BLaER1 treated with 17β-estradiol and CSF1 and Interleukin-3, amounts not matched to agents 10 nM and 100 nM (cell line): ENCODE data around the gene PIH1D2.
A peak's percentile ranks its signal among the peaks of the same experiment; 100 is the strongest.
"Not testable (repeated sequence)": the region's sequence is repeated elsewhere in the genome, so short reads cannot be mapped to it uniquely, and the experiment has no call there.

Experiments used
- H3K27ac ChIP-seq, 11 experiments: shearing (Covaris generic); formaldehyde crosslinking; 2 replicates each; pipeline ENCODE4 v1.8.1; 2022
- H3K27me3 ChIP-seq, 11 experiments: shearing (Covaris generic); formaldehyde crosslinking; 2 replicates each; pipeline ENCODE4 v1.8.1; 2022
- H3K36me3 ChIP-seq, 11 experiments: shearing (Covaris generic); formaldehyde crosslinking; 2 replicates each; pipeline ENCODE4 v1.8.1; 2022
- H3K4me1 ChIP-seq, 10 experiments: shearing (Covaris generic); formaldehyde crosslinking; 2 replicates each; pipeline ENCODE4 v1.8.1; 2022
- H3K4me2 ChIP-seq, 11 experiments: shearing (Covaris generic); formaldehyde crosslinking; 2 replicates each; pipeline ENCODE4 v1.8.1; 2022
- H3K4me3 ChIP-seq, 10 experiments: shearing (Covaris generic); formaldehyde crosslinking; 2 replicates each; pipeline ENCODE4 v1.8.1; 2022
- H3K9ac ChIP-seq, 11 experiments: shearing (Covaris generic); formaldehyde crosslinking; 2 replicates each; pipeline ENCODE4 v1.8.1; 2022
- H3K9me3 ChIP-seq, 11 experiments: shearing (Covaris generic); formaldehyde crosslinking; replicated peaks in 1 of 11; 2 replicates each; pipeline ENCODE4 v1.8.1; 2022
- H4K20me1 ChIP-seq, 11 experiments: shearing (Covaris generic); formaldehyde crosslinking; 2 replicates each; pipeline ENCODE4 v1.8.1; 2022
- Cebpa-rat ChIP-seq, 11 experiments: shearing (Covaris generic); IDR thresholded peaks; 2 replicates each; pipeline ENCODE4 v1.8.1; 2022

Gene PIH1D2

GRCh38 chr11:112085822-112086421 is 12.1 kb upstream of the PIH1D2 start:
- H3K4me1 ChIP-seq: peaks cover 27 to 72% (median 34%) of the 10 kb centered on the region in 10 experiments
- no peaks in the 10 kb centered on the region for H3K9me3 ChIP-seq
- peak overlapping the region; percentile 84 to 96 (median 90) for H3K9ac ChIP-seq
- peak overlapping the region; percentile 82 to 99 (median 88) for H3K4me2 ChIP-seq
- H4K20me1 ChIP-seq: peaks cover 0 to 35% (median 14%) of the 10 kb centered on the region in 11 experiments; a peak in 13 of 22 replicates
- no peaks in the 10 kb centered on the region for H3K27me3 ChIP-seq
- no peak for TF ChIP-seq Cebpa-rat (IDR thresholded peaks at IDR 0.05)
- H3K4me3 ChIP-seq: peak overlapping the region; percentile 76 to 95 (median 85)
- peaks cover 76 to 82% (median 79%) of the 10 kb centered on the region in 11 experiments for H3K36me3 ChIP-seq
- peak overlapping the region; percentile 78 to 96 (median 88) for H3K27ac ChIP-seq

GRCh38 chr11:112082729-112083128 is 8.9 kb upstream of the PIH1D2 start:
- Histone ChIP-seq H3K4me3 (no peak overlapping the region), H3K36me3 (peaks cover 76 to 82% (median 79%) of the 10 kb centered on the region in 11 experiments), H3K4me2 (peak overlapping the region in 2 of 11 experiments; percentile 26 to 52; a peak in 2 of 22 replicates), H3K4me1 (peaks cover 15 to 54% (median 16%) of the 10 kb centered on the region in 10 experiments), H3K27ac (peak overlapping the region in 4 of 11 experiments; percentile 17 to 53 (median 45); a peak in 6 of 22 replicates), H3K9me3 (no peaks in the 10 kb centered on the region), H3K27me3 (no peaks in the 10 kb centered on the region), H3K9ac (peak overlapping the region in 5 of 11 experiments; percentile 0 to 60 (median 16); a peak in 3 of 22 replicates), H4K20me1 (peaks cover 0 to 35% (median 10%) of the 10 kb centered on the region in 11 experiments; a peak in 8 of 22 replicates)
- no peak for TF ChIP-seq Cebpa-rat (IDR thresholded peaks at IDR 0.05)

GRCh38 chr11:112062923-112063322 is 10.9 kb downstream of the PIH1D2 start:
- Histone ChIP-seq H3K27me3 (no peaks in the 10 kb centered on the region), H3K36me3 (peaks cover 47 to 68% (median 54%) of the 10 kb centered on the region in 11 experiments)
- TF ChIP-seq Cebpa-rat (IDR thresholded peaks at IDR 0.05): no peak

GRCh38 chr11:112058103-112058502 is 15.7 kb downstream of the PIH1D2 start:
- H3K9ac ChIP-seq: no peak overlapping the region
- no peak for TF ChIP-seq Cebpa-rat (IDR thresholded peaks at IDR 0.05)
- H3K36me3 ChIP-seq: peaks cover 84 to 97% (median 94%) of the 10 kb centered on the region in 11 experiments

More at GRCh38 chr11:112062923-112063322, 10.9 kb downstream of the PIH1D2 start:
- H3K4me1 ChIP-seq: no peaks in the 10 kb centered on the region
- H3K9me3 ChIP-seq: no peaks in the 10 kb centered on the region
- H3K4me3 ChIP-seq: no peak overlapping the region
- no peak overlapping the region for H3K4me2 ChIP-seq
- no peak overlapping the region for H3K27ac ChIP-seq
- no peak overlapping the region for H3K9ac ChIP-seq
- H4K20me1 ChIP-seq: no peaks in the 10 kb centered on the region

GRCh38 chr11:112057170-112057569 is 16.6 kb downstream of the PIH1D2 start:
- Histone ChIP-seq H3K4me3 (no peak overlapping the region), H3K9me3 (no peaks in the 10 kb centered on the region), H3K4me2 (no peak overlapping the region), H3K27me3 (no peaks in the 10 kb centered on the region), H3K27ac (no peak overlapping the region), H3K4me1 (peaks cover 0 to 5% (median 0%) of the 10 kb centered on the region in 10 experiments; a peak in 1 of 20 replicates), H3K9ac (no peak overlapping the region), H3K36me3 (peaks cover 84 to 97% (median 95%) of the 10 kb centered on the region in 11 experiments), H4K20me1 (no peaks in the 10 kb centered on the region)
- TF ChIP-seq Cebpa-rat (IDR thresholded peaks at IDR 0.05): no peak

More at GRCh38 chr11:112058103-112058502, 15.7 kb downstream of the PIH1D2 start:
- Histone ChIP-seq H3K27ac (no peak overlapping the region), H3K4me1 (peaks cover 0 to 5% (median 0%) of the 10 kb centered on the region in 10 experiments; a peak in 1 of 20 replicates), H3K4me2 (no peak overlapping the region), H3K27me3 (no peaks in the 10 kb centered on the region), H3K9me3 (no peaks in the 10 kb centered on the region), H3K4me3 (no peak overlapping the region), H4K20me1 (no peaks in the 10 kb centered on the region)

GRCh38 chr11:112051768-112052167 is 22.0 kb downstream of the PIH1D2 start:
- Histone ChIP-seq H3K4me3 (no peak overlapping the region), H4K20me1 (no peaks in the 10 kb centered on the region; a peak in 1 of 22 replicates), H3K4me2 (peak overlapping the region in 2 of 11 experiments; percentile 66 to 72; a peak in 3 of 22 replicates), H3K4me1 (peaks cover 0 to 47% (median 10%) of the 10 kb centered on the region in 10 experiments; a peak in 14 of 20 replicates), H3K9ac (0 out of 22 replicates have a peak overlapping the region, but pooled peaks of 1 of the 11 experiments have one; percentile 50), H3K9me3 (peaks cover 0 to 11% (median 7%) of the 10 kb centered on the region in 11 experiments; a peak in 11 of 22 replicates), H3K36me3 (peaks cover 59 to 100% (median 96%) of the 10 kb centered on the region in 11 experiments), H3K27me3 (no peaks in the 10 kb centered on the region), H3K27ac (peak overlapping the region in 3 of 11 experiments; percentile 21 to 65 (median 26); a peak in 4 of 22 replicates)
- TF ChIP-seq Cebpa-rat (IDR thresholded peaks at IDR 0.05): no peak

GRCh38 chr11:112050721-112051120 is 23.1 kb downstream of the PIH1D2 start:
- H3K27ac ChIP-seq: peak overlapping the region in 3 of 11 experiments; percentile 15 to 65 (median 39); a peak in 5 of 22 replicates
- no peak overlapping the region for H3K4me3 ChIP-seq
- no peaks in the 10 kb centered on the region; a peak in 1 of 22 replicates for H4K20me1 ChIP-seq
- H3K36me3 ChIP-seq: peaks cover 58 to 100% (median 94%) of the 10 kb centered on the region in 11 experiments
- peaks cover 0 to 13% (median 8%) of the 10 kb centered on the region in 11 experiments; a peak in 11 of 22 replicates for H3K9me3 ChIP-seq
- peak overlapping the region in 2 of 11 experiments; percentile 66 to 72; a peak in 4 of 22 replicates for H3K4me2 ChIP-seq
- peaks cover 0 to 47% (median 10%) of the 10 kb centered on the region in 10 experiments; a peak in 14 of 20 replicates for H3K4me1 ChIP-seq
- no peak for TF ChIP-seq Cebpa-rat (IDR thresholded peaks at IDR 0.05)
- no peaks in the 10 kb centered on the region for H3K27me3 ChIP-seq
- peak overlapping the region in 1 of 11 experiments; percentile 50; a peak in 1 of 22 replicates for H3K9ac ChIP-seq

GRCh38 chr11:112049777-112050176 is 24.0 kb downstream of the PIH1D2 start:
- Histone ChIP-seq H3K4me1 (peaks cover 0 to 46% (median 10%) of the 10 kb centered on the region in 10 experiments; a peak in 14 of 20 replicates), H3K4me3 (no peak overlapping the region), H3K27ac (no peak overlapping the region), H3K4me2 (peak overlapping the region in 1 of 11 experiments; percentile 72; a peak in 2 of 22 replicates), H4K20me1 (no peaks in the 10 kb centered on the region; a peak in 1 of 22 replicates), H3K9ac (no peak overlapping the region), H3K9me3 (peaks cover 0 to 13% (median 8%) of the 10 kb centered on the region in 11 experiments; a peak in 12 of 22 replicates), H3K36me3 (peaks cover 62 to 100% (median 96%) of the 10 kb centered on the region in 11 experiments), H3K27me3 (no peaks in the 10 kb centered on the region)
- no peak for TF ChIP-seq Cebpa-rat (IDR thresholded peaks at IDR 0.05)

GRCh38 chr11:112048256-112048655 is 25.6 kb downstream of the PIH1D2 start:
- H3K27ac ChIP-seq: peak overlapping the region in 4 of 11 experiments; percentile 18 to 50 (median 44); a peak in 6 of 22 replicates
- not testable (repeated sequence) for H3K9ac ChIP-seq, H3K4me3 ChIP-seq, H3K27me3 ChIP-seq, H4K20me1 ChIP-seq
- peaks cover 0 to 42% (median 10%) of the 10 kb centered on the region in 10 experiments; a peak in 14 of 20 replicates for H3K4me1 ChIP-seq
- peaks cover 0 to 13% (median 8%) of the 10 kb centered on the region in 11 experiments; a peak in 12 of 22 replicates for H3K9me3 ChIP-seq
- H3K4me2 ChIP-seq: peak overlapping the region in 5 of 11 experiments; percentile 46 to 78 (median 63); a peak in 8 of 22 replicates
- peaks cover 55 to 100% (median 96%) of the 10 kb centered on the region in 11 experiments for H3K36me3 ChIP-seq

- not testable (repeated sequence) for H3K27ac ChIP-seq, H3K9ac ChIP-seq, H3K27me3 ChIP-seq, H3K4me3 ChIP-seq, H3K4me2 ChIP-seq, H4K20me1 ChIP-seq
- Histone ChIP-seq H3K4me1 (peaks cover 0 to 42% (median 12%) of the 10 kb centered on the region in 10 experiments; a peak in 14 of 20 replicates), H3K9me3 (peaks cover 0 to 13% (median 8%) of the 10 kb centered on the region in 11 experiments; a peak in 12 of 22 replicates), H3K36me3 (peaks cover 52 to 100% (median 94%) of the 10 kb centered on the region in 11 experiments)
Measured at GRCh38 chr11:112046647-112047046, 27.2 kb downstream of the PIH1D2 start.
